ENCODE measurements around the gene COL6A3.
"Not testable (repeated sequence)": the region's sequence is repeated elsewhere in the genome, so short reads cannot be mapped to it uniquely, and the experiment has no call there.

The COL6A3 gene

GRCh38 chr2:237315170-237315828 is 98.7 kb downstream of the COL6A3 start:
- DNase-seq = no peak

GRCh38 chr2:237314681-237315080 is 99.3 kb downstream of the COL6A3 start:
- DNase-seq = no peak

GRCh38 chr2:237314198-237314597 is 99.8 kb downstream of the COL6A3 start:
- no peak for DNase-seq

- no peak for DNase-seq
These were observed 101.8 kb downstream of the COL6A3 start for GRCh38 chr2:237312021-237312755.

- DNase-seq = no peak
These were observed 103.3 kb downstream of the COL6A3 start for GRCh38 chr2:237310515-237311114.

- no peak for DNase-seq
These were observed 104.5 kb downstream of the COL6A3 start for GRCh38 chr2:237309416-237309815.

- no peak for DNase-seq
These were observed 105.0 kb downstream of the COL6A3 start for GRCh38 chr2:237309011-237309410.

- no peak for DNase-seq
These were observed 106.5 kb downstream of the COL6A3 start for GRCh38 chr2:237307474-237307873.

GRCh38 chr2:237306787-237307170 is 107.2 kb downstream of the COL6A3 start:
- DNase-seq = no peak

- DNase-seq = no peak
These were observed 107.7 kb downstream of the COL6A3 start for GRCh38 chr2:237306083-237306786.

- DNase-seq = no peak
These were observed 108.4 kb downstream of the COL6A3 start for GRCh38 chr2:237305579-237305978.

- no peak for DNase-seq
These were observed 109.0 kb downstream of the COL6A3 start for GRCh38 chr2:237304763-237305514.

- DNase-seq = not testable (repeated sequence)
These were observed 110.7 kb downstream of the COL6A3 start for GRCh38 chr2:237303244-237303643.

- no peak for DNase-seq
These were observed 112.4 kb downstream of the COL6A3 start for GRCh38 chr2:237301595-237301994.

GRCh38 chr2:237300739-237301138 is 113.2 kb downstream of the COL6A3 start:
- no peak for DNase-seq

GRCh38 chr2:237299906-237300305 is 114.1 kb downstream of the COL6A3 start:
- no peak for DNase-seq

GRCh38 chr2:237298151-237299118 is 115.5 kb downstream of the COL6A3 start:
- DNase-seq = no peak

- DNase-seq = no peak
These were observed 116.4 kb downstream of the COL6A3 start for GRCh38 chr2:237297421-237298150.

- DNase-seq = no peak
These were observed 117.2 kb downstream of the COL6A3 start for GRCh38 chr2:237296756-237297155.

GRCh38 chr2:237295889-237296480 is 118.0 kb downstream of the COL6A3 start:
- DNase-seq = no peak

All from activated CD8-positive, alpha-beta memory T cell treated with anti-CD3 and anti-CD28 coated beads for 24 hours (primary cell).